GM06990 (cell line): Measurements from ENCODE around the gene ABLIM1.

ENCODE experiments used
- DNase-seq: peaks from one replicate; pipeline ENCODE4 v3.0.0-alpha.2; 2011; ENCODE audit not compliant: insufficient read length; ENCODE audit errors: extremely low read depth
- H3K27me3 ChIP-seq: replicated peaks from 2 replicates; pipeline ENCODE4 v1.6.0; 2011; ENCODE audit warnings: low read length; ENCODE audit not compliant: control insufficient read depth, insufficient read depth
- H3K36me3 ChIP-seq: 2 replicates; pipeline ENCODE4 v1.5.1; 2011; ENCODE audit warnings: low read length; ENCODE audit not compliant: control insufficient read depth, insufficient read depth
- H3K4me3 ChIP-seq: replicated peaks from 2 replicates; pipeline ENCODE4 v1.5.1; 2011; ENCODE audit warnings: low read depth, mild to moderate bottlenecking, control low read depth, low read length
- CTCF ChIP-seq: IDR thresholded peaks from 2 replicates; pipeline ENCODE4 v1.5.1; 2011; ENCODE audit warnings: low read length, control low read depth, mild to moderate bottlenecking, inconsistent platforms; ENCODE audit not compliant: insufficient read depth, poor library complexity, severe bottlenecking

The ABLIM1 gene

GRCh38 chr10:114645706-114646105, 12.4 kb downstream of the ABLIM1 start:
- Histone ChIP-seq H3K27me3 (no peaks in the 10 kb centered on the region), H3K36me3 (no peaks in the 10 kb centered on the region), H3K4me3 (no peak overlapping the region)
- no peak for TF ChIP-seq CTCF
- DNase-seq = no peak

- H3K36me3 ChIP-seq = no peaks in the 10 kb centered on the region
- TF ChIP-seq CTCF = no peak
Observed at GRCh38 chr10:114643158-114643557, 14.9 kb downstream of the ABLIM1 start.

GRCh38 chr10:114642729-114643128, 15.3 kb downstream of the ABLIM1 start:
- no peaks in the 10 kb centered on the region for H3K27me3 ChIP-seq
- no peak overlapping the region for H3K4me3 ChIP-seq
- DNase-seq = no peak
- no peaks in the 10 kb centered on the region for H3K36me3 ChIP-seq
- TF ChIP-seq CTCF = no peak

More at GRCh38 chr10:114643158-114643557, 14.9 kb downstream of the ABLIM1 start:
- Histone ChIP-seq H3K4me3 (no peak overlapping the region), H3K27me3 (no peaks in the 10 kb centered on the region)
- DNase-seq = no peak

DNA sequence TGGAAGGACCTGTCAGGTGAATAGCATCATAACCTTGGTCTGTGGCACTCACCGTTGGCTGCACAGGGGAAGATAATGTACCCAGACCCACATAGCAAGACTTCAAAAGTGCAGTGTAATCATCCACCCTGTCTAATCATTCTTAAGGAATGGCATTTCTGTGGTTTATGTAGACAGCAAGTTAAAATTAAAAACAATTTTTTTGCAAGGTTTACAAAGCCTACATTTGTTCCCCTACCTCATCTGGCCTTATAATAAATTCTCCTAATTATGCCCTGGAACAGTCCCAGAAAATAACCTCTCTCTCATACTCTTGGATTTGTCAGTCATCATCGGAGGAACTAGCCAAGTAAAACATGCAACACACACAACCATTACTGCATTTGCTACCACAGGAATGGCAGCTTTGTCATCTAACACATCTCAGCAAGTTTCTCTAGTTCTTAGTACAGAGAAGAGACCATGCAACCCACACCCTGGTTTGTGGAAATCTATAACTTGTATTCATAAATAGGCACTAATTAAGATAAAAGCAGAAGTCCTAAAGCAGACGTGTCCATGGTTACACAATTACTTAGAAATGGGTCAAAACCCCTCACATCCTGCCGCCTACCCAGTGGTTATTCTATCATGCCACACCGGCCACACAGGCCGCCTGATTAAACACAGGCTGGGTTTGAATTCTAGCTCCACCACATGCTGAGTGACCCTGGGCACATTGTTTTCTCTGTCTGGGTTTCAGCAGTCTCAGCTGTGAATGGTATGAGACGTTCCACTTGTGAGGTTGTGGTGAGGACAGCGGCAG, 19.1 kb downstream of the ABLIM1 start:
- Histone ChIP-seq H3K36me3 (no peaks in the 10 kb centered on the region), H3K27me3 (no peaks in the 10 kb centered on the region), H3K4me3 (no peak overlapping the region)
- no peak for TF ChIP-seq CTCF
- peak; percentile 14 for DNase-seq

DNA sequence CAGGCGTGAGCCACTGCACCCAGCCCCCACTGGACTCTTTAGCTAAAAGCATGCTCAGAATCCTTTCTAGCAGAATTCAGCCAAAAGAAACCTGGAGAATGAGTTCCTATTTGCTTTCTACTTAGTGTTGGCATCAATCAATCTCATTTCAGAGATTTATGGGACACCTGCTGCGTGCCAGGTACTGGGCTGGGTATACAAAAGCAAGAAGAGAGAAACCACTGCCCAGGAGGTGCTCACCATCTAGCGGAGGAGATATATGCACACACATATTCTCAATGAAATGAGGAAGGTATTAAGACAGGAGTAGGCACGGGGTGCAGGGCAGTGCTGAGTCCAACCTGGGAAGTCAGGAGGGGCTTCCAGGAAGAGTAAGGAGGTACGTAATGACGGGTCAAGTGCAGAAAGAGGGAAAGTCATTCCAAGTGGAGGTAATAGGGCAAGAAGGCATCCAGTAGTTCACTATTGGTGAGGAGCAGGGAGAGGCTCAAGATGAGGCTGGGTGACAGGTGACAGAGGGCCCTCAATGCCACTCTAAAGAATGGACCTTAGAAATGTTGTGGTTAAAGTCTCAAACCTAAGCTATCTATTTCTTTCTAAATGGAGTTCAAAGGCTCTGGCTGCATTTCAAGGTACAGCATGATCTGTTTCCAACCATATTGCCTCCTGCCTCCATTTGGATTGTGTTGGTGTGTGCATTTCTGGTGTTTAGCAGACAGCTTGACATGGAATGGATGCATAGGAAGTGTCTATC, 22.1 kb downstream of the ABLIM1 start:
- no peak for DNase-seq
- TF ChIP-seq CTCF = no peak
- H3K36me3 ChIP-seq = no peaks in the 10 kb centered on the region
- peaks cover 1% of the 10 kb centered on the region for H3K27me3 ChIP-seq
- H3K4me3 ChIP-seq = no peak overlapping the region
